ENCODE measurements around the gene NUMA1.

- TF ChIP-seq, protein P1, sequence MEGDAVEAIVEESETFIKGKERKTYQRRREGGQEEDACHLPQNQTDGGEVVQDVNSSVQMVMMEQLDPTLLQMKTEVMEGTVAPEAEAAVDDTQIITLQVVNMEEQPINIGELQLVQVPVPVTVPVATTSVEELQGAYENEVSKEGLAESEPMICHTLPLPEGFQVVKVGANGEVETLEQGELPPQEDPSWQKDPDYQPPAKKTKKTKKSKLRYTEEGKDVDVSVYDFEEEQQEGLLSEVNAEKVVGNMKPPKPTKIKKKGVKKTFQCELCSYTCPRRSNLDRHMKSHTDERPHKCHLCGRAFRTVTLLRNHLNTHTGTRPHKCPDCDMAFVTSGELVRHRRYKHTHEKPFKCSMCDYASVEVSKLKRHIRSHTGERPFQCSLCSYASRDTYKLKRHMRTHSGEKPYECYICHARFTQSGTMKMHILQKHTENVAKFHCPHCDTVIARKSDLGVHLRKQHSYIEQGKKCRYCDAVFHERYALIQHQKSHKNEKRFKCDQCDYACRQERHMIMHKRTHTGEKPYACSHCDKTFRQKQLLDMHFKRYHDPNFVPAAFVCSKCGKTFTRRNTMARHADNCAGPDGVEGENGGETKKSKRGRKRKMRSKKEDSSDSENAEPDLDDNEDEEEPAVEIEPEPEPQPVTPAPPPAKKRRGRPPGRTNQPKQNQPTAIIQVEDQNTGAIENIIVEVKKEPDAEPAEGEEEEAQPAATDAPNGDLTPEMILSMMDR (IDR thresholded peaks at IDR 0.05; ENCODE audit: control extremely low read depth in 1 of 3, insufficient read depth in 1 of 3, low read depth in 1 of 3, low read length in 3 of 3), result no peak
- no peak for TF ChIP-seq TAF1 (IDR thresholded peaks at IDR 0.05; ENCODE audit: low read depth, low read length)
- no peak for TF ChIP-seq CEBPB (IDR thresholded peaks at IDR 0.05; ENCODE audit: low read depth, low read length)
- no peak for TF ChIP-seq POLR2AphosphoS5 (IDR thresholded peaks at IDR 0.05; ENCODE audit: low read depth, low read length)
- TF ChIP-seq CHD2 (IDR thresholded peaks at IDR 0.05; ENCODE audit: low read length), result no peak
- TF ChIP-seq SIN3A (conservative IDR thresholded peaks at IDR 0.05 in 1 of 2, IDR thresholded peaks at IDR 0.05 in 1 of 2; ENCODE audit: low read depth in 1 of 2, low read length in 2 of 2), result no peak
- no peak for TF ChIP-seq YY1 (IDR thresholded peaks at IDR 0.05; ENCODE audit: low read depth, low read length)
- TF ChIP-seq POLR2A (IDR thresholded peaks at IDR 0.05; ENCODE audit: control extremely low read depth in 1 of 2, low read depth in 2 of 2, low read length in 2 of 2), result no peak
- no peak for TF ChIP-seq EZH2 (IDR thresholded peaks at IDR 0.05; ENCODE audit: low read depth, low read length, severe bottlenecking)
- no peak for TF ChIP-seq TAF7 (optimal IDR thresholded peaks at IDR 0.05; ENCODE audit: borderline replicate concordance, low read depth, low read length)
- TF ChIP-seq PHF8 (conservative IDR thresholded peaks at IDR 0.05; ENCODE audit: low read depth, low read length), result no peak
- TF ChIP-seq TEAD4 (IDR thresholded peaks at IDR 0.05; ENCODE audit: low read depth, low read length), result no peak
Measured at GRCh38 chr11:72114570-72114969, 34.2 kb upstream of the NUMA1 start.
